Measurements from ENCODE around the gene SFMBT1. TPM values are rescaled to one million over a fixed set of nuclear protein-coding genes. Genes with fewer than 3 reads are reported as not detected.

The SFMBT1 gene
- total and polyA plus RNA-seq, 2 of the 8 experiments (the other 6 are each of a cell fraction or from before 2014, with no cell fraction given), result 8.1 to 16.8 TPM

- no peak overlapping the region for H2BK5ac ChIP-seq (ENCODE audit: low read depth, low read length)
- 94% methylated on average over 3 of the region's 3 CpGs; no CpG with 5 or more reads in 1 of the 2 experiments for WGBS, 2 experiments (ENCODE audit: extremely low coverage in 1 of 2, insufficient coverage in 1 of 2, insufficient read length in 1 of 2, insufficient replicate concordance in 2 of 2, low coverage in 1 of 2, low lambda C conversion rate in 2 of 2, missing lambda C conversion rate in 1 of 2)
- TF ChIP-seq ZNF274 (IDR thresholded peaks at IDR 0.05; ENCODE audit: borderline replicate concordance, extremely low read depth, low read length), result no peak
These were observed 74.0 kb downstream of the SFMBT1 start for GRCh38 chr3:52971895-52972294.

More at GRCh38 chr3:52971895-52972294, 74.0 kb downstream of the SFMBT1 start:
- no peaks in the 10 kb centered on the region for H3K27me3 ChIP-seq (replicated peaks in 1 of 4; ENCODE audit: control insufficient read depth in 3 of 4, extremely low read depth in 1 of 4, insufficient read depth in 3 of 4, low read length in 3 of 4)
- H2BK120ac ChIP-seq (replicated peaks; ENCODE audit: low read depth, low read length), result no peak overlapping the region
- peaks cover 2% of the 10 kb centered on the region; the same call in 1 of the 2 replicates for H3K79me1 ChIP-seq (ENCODE audit: low read depth, low read length)
- no peak overlapping the region for H3K23ac ChIP-seq (ENCODE audit: insufficient read length)
- FAIRE-seq (no peak), DNase-seq (ENCODE audit: low read depth in 1 of 2, low spot score in 2 of 2) (no peak)
- POLR2A ChIA-PET (ENCODE audit: partially characterized antibody), result interaction anchor here (0.6 kb wide), 1 partner anchor 770 kb away, joined by 3 read pairs; no protein-coding TSS in a partner anchor
- H4K5ac ChIP-seq (ENCODE audit: insufficient read length, low read depth, low read length), result no peak overlapping the region
- no peak overlapping the region for H2BK20ac ChIP-seq (ENCODE audit: low read length)
- no peak overlapping the region for H2BK12ac ChIP-seq (ENCODE audit: low read depth, low read length)
- H3K79me2 ChIP-seq (ENCODE audit: control insufficient read depth in 1 of 2, insufficient read depth in 2 of 2, low read length in 2 of 2), result peaks cover 0 to 8% of the 10 kb centered on the region in 2 experiments; a peak in 2 of 4 replicates
- no peak overlapping the region for H2AFZ ChIP-seq (ENCODE audit: low read length)
- no peak overlapping the region for H3K9ac ChIP-seq (replicated peaks in 1 of 4; ENCODE audit: extremely low read depth in 1 of 4, low read depth in 3 of 4, low read length in 3 of 4)
- H3K27ac ChIP-seq (ENCODE audit: low read depth, low read length), result no peak overlapping the region
- H4K8ac ChIP-seq (ENCODE audit: extremely low read depth, insufficient read depth, low read length), result no peak overlapping the region
- H3K4me2 ChIP-seq (ENCODE audit: insufficient read depth in 1 of 2, low read depth in 2 of 2, low read length in 2 of 2), result no peak overlapping the region
- no peak overlapping the region for H2BK15ac ChIP-seq (ENCODE audit: low read length)
- no peaks in the 10 kb centered on the region; the same call in 1 of the 2 replicates for H3K23me2 ChIP-seq (ENCODE audit: low read depth, low read length)
- no peak overlapping the region for H2AK5ac ChIP-seq (ENCODE audit: low read depth, low read length)
- H3K4me3 ChIP-seq (ENCODE audit: extremely low read depth in 1 of 4, insufficient read depth in 2 of 4, low read depth in 3 of 4, low read length in 4 of 4), result no peak overlapping the region
- H3K9me3 ChIP-seq (ENCODE audit: insufficient read depth in 2 of 2, low read depth in 1 of 2, low read length in 1 of 2), result no peaks in the 10 kb centered on the region
- no peak overlapping the region for H3K4ac ChIP-seq (replicated peaks; ENCODE audit: insufficient read length, low read depth, low read length)
- no peak overlapping the region for H3K56ac ChIP-seq (replicated peaks; ENCODE audit: insufficient read length, low read depth, low read length)
- no peak overlapping the region for H4K91ac ChIP-seq (replicated peaks; ENCODE audit: insufficient read length, low read length)
- H4K20me1 ChIP-seq (replicated peaks in 1 of 2; ENCODE audit: control insufficient read depth in 1 of 2, insufficient read depth in 2 of 2, low read length in 2 of 2), result peaks cover 0 to 1% of the 10 kb centered on the region in 2 experiments
- H3K14ac ChIP-seq (ENCODE audit: insufficient read length), result no peak overlapping the region
- no peaks in the 10 kb centered on the region for H3K36me3 ChIP-seq (ENCODE audit: control insufficient read depth in 2 of 4, insufficient read depth in 4 of 4, low read length in 3 of 4)
- no peak overlapping the region for H3K18ac ChIP-seq (ENCODE audit: extremely low read depth, low read length)
- no peaks in the 10 kb centered on the region for H3K4me1 ChIP-seq (replicated peaks in 1 of 4; ENCODE audit: control insufficient read depth in 3 of 4, insufficient read depth in 4 of 4, low read length in 3 of 4)
- CTCF ChIA-PET (ENCODE audit: partially characterized antibody), result interaction anchor here (1.7 kb wide), 1 partner anchor 16 kb away, joined by 5 read pairs; no protein-coding TSS in a partner anchor
